Esophagus squamous epithelium (tissue), 5 donors: ENCODE measurements around the gene KCNS3. TPM values are rescaled to one million over a fixed set of nuclear protein-coding genes. Genes with fewer than 3 reads are reported as not detected.

ENCODE experiments used
- DNase-seq: peaks from one replicate; lab custom pipeline; 2025; lab: John Stamatoyannopoulos, UW
- H3K27ac ChIP-seq, 4 donors: fragments of 200-600 bp; sonication (generic); one replicate each; pipeline ENCODE4 v1.5.1; 2016 to 2019; ENCODE audit warnings: mild to moderate bottlenecking in 1 of 4
- H3K27me3 ChIP-seq, 4 donors: fragments of 200-600 bp; sonication (generic); 1 replicate in 3 of 4; 2 replicates in 1 of 4; pipeline versions ENCODE4 v1.5.1 to v1.6.0; 2017 to 2021; ENCODE audit warnings: antibody characterized with exemption in 1 of 4
- H3K36me3 ChIP-seq, 3 donors: fragments of 200-600 bp; sonication (generic); one replicate each; pipeline ENCODE4 v1.5.1; 2016 to 2019
- H3K4me1 ChIP-seq, 3 donors: fragments of 200-600 bp; sonication (generic); one replicate each; pipeline ENCODE4 v1.5.1; 2017 to 2019
- H3K4me3 ChIP-seq, 4 donors: fragments of 200-600 bp; sonication (generic); 1 replicate in 3 of 4; 2 replicates in 1 of 4; pipeline ENCODE4 v1.5.1; 2016 to 2019; ENCODE audit warnings: mild to moderate bottlenecking in 2 of 4, moderate library complexity in 1 of 4
- H3K9me3 ChIP-seq, 3 donors: fragments of 200-600 bp; sonication (generic); one replicate each; pipeline ENCODE4 v1.5.1; 2016 to 2019
- POLR2A ChIP-seq, 4 donors: fragments of 450-650 bp; IDR thresholded peaks; one replicate each; pipeline ENCODE4 v1.6.1; 2017; ENCODE audit warnings: antibody characterized with exemption in 4 of 4, mild to moderate bottlenecking in 4 of 4, moderate library complexity in 3 of 4
- WGBS, 2 donors: methylation state at CpG; one replicate each; pipeline ENCODE4 v1.1.5; 2018; 5-methylcytosine and 5-hydroxymethylcytosine counted together
- intact Hi-C: fragments of 100-400 bp; cut with DNase I; formaldehyde crosslinking; loops from one replicate; pipeline ENCODE4 v1.15.0; 2022
- total RNA-seq, 4 donors: library from RNA; depleted of rRNA; stranded (reverse); fragments of >200 nt; gene quantifications; one replicate each; pipeline ENCODE4 v1.1.0, GENCODE V29; 2016
- TF ChIP-seq, protein P1 (sequence below), 6 experiments: fragments of 450-650 bp in 4 of 6; fragments of 200-600 bp in 2 of 6; sonication (generic) in 2 of 6; IDR thresholded peaks; one replicate each; pipeline ENCODE4 v1.5.1; 2016 to 2019; ENCODE audit warnings: antibody characterized with exemption in 6 of 6, mild to moderate bottlenecking in 4 of 6, moderate library complexity in 4 of 6
- donor health status: DM: yes; HTN: yes; CAD: no.

Gene KCNS3
- total RNA-seq, 4 donors from 2014 or later: 8.6 to 33.5 (median 21.5) TPM

DNA sequence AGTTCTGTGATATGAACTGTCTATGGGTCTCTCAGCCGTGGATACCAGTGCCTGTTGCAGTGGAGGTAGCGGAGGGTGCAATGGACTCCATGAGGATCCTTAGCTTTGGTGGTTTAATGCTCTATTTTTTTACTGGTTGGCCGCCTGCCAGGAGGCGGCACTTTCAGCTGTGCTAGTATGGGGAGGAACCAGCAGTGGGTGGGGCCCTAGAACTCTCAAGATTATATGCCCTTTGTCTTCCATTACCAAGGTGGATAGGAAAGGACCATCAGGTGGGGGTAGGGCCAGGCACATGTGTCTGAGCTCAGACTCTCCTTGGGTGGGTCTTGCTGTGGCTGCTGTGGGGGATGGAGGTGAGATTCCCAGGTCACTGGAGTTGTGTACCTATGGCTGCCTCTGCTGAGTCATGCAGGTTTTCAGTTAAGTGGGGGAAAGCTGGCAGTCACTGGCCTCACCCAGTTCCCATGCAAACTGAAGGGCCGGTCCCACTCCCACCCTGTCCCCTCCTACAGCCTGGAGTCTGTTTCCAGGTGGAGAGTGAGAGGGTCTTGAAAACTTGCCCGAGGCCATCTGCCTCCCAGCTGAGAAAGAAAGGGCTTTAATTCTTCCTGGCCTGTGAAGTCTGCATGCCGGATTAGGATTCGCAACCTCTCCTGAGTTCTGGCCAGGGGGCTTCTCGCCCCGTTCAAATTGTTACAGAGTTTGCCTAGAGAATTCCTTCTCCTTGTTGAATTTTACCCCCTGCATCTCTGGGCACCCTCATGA lies 14.5 kb downstream of the KCNS3 start:
- peaks cover 0 to 21% (median 7%) of the 10 kb centered on the region in 3 donors for H3K4me1 ChIP-seq
- no peak for DNase-seq
- WGBS, 2 donors: 52 to 72% methylated on average over 3 to 6 of the region's 10 CpGs
- intact Hi-C loops: no loop called here
- no peaks in the 10 kb centered on the region for H3K27me3 ChIP-seq
- TF ChIP-seq, protein P1, sequence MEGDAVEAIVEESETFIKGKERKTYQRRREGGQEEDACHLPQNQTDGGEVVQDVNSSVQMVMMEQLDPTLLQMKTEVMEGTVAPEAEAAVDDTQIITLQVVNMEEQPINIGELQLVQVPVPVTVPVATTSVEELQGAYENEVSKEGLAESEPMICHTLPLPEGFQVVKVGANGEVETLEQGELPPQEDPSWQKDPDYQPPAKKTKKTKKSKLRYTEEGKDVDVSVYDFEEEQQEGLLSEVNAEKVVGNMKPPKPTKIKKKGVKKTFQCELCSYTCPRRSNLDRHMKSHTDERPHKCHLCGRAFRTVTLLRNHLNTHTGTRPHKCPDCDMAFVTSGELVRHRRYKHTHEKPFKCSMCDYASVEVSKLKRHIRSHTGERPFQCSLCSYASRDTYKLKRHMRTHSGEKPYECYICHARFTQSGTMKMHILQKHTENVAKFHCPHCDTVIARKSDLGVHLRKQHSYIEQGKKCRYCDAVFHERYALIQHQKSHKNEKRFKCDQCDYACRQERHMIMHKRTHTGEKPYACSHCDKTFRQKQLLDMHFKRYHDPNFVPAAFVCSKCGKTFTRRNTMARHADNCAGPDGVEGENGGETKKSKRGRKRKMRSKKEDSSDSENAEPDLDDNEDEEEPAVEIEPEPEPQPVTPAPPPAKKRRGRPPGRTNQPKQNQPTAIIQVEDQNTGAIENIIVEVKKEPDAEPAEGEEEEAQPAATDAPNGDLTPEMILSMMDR (IDR thresholded peaks at IDR 0.05): no peak
- no peak for TF ChIP-seq POLR2A (IDR thresholded peaks at IDR 0.05)
- no peak overlapping the region for H3K27ac ChIP-seq
- H3K9me3 ChIP-seq: no peaks in the 10 kb centered on the region
- no peak overlapping the region for H3K4me3 ChIP-seq
- no peaks in the 10 kb centered on the region for H3K36me3 ChIP-seq

DNA sequence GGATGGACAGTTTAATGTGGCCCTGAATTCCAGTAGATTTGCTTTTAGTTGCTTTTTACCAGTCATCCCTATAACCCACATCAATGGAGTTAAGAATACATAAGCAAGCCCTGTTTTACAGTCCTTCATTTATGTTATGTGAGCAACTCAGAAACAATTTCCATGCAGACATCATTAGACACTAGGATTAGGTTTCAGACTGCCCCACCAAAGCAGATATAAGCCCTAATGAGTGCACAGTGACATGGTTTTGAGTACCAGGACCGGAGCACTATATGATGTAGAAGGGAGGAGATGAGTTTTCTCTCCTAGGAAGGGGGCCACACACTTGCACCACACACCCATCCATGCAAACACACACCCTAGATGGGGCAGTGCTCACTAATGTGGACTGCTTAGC lies 15.5 kb downstream of the KCNS3 start:
- no peak for DNase-seq
- H3K4me1 ChIP-seq: peaks cover 0 to 21% (median 7%) of the 10 kb centered on the region in 3 donors
- TF ChIP-seq, protein P1 (IDR thresholded peaks at IDR 0.05): no peak
- no peak for TF ChIP-seq POLR2A (IDR thresholded peaks at IDR 0.05)
- H3K36me3 ChIP-seq: no peaks in the 10 kb centered on the region
- no peaks in the 10 kb centered on the region for H3K27me3 ChIP-seq
- 53 to 100% methylated on average over 1 of the region's 1 CpG for WGBS, 2 donors
- intact Hi-C loops: no loop called here
- no peaks in the 10 kb centered on the region for H3K9me3 ChIP-seq
- H3K4me3 ChIP-seq: no peak overlapping the region
- H3K27ac ChIP-seq: no peak overlapping the region

DNA sequence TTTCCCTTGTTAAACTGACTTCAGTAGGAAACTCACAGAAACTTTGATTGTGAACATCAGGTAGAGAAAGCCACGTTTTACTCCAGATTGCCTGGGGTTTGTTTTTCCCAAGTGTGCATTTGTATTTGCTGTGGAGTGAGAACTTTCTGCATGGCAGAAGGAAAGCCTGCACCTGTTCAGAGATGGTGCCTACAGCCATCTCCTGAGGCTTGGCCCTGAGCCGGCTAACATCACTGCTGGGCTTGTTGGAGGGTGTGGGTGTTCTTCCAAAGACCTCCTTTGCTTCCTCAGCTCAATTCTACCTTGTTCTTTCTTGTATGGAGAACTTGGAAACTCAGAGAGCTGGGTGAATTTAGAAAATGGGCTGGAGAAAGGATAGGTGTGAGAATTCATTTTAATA lies 16.1 kb downstream of the KCNS3 start:
- TF ChIP-seq POLR2A (IDR thresholded peaks at IDR 0.05): no peak
- TF ChIP-seq, protein P1 (IDR thresholded peaks at IDR 0.05): no peak
- peaks cover 0 to 22% (median 7%) of the 10 kb centered on the region in 3 donors for H3K4me1 ChIP-seq
- no peaks in the 10 kb centered on the region for H3K9me3 ChIP-seq
- no peak overlapping the region for H3K4me3 ChIP-seq
- no peak for DNase-seq
- intact Hi-C loops: no loop called here
- no peaks in the 10 kb centered on the region for H3K36me3 ChIP-seq
- no peaks in the 10 kb centered on the region for H3K27me3 ChIP-seq
- no peak overlapping the region for H3K27ac ChIP-seq
- 30 to 61% methylated on average over 2 of the region's 2 CpGs for WGBS, 2 donors

DNA sequence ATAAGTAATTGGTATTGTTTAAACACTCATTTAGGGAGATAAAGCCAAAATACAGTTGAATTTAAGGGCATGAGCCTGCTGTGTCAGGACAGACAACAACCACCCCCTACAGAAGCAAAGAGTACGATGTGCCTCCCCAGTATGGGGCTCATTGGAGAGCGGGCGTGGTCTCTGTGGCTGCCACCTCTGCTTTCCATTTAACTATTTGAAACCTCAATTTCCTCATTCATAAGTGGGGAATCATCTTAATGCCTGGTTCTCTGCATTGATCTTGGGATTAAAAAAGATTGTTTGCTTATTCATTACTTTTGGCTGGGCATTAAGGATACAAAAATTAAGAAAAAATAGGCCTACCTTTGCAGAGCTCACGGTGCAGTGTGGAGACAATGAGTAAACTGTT lies 21.4 kb downstream of the KCNS3 start:
- Histone ChIP-seq H3K9me3 (no peaks in the 10 kb centered on the region), H3K27ac (no peak overlapping the region), H3K4me1 (peaks cover 3 to 24% (median 15%) of the 10 kb centered on the region in 3 donors), H3K36me3 (no peaks in the 10 kb centered on the region), H3K4me3 (no peak overlapping the region), H3K27me3 (no peaks in the 10 kb centered on the region)
- 32 to 37% methylated on average over 4 of the region's 4 CpGs for WGBS, 2 donors
- no peak for TF ChIP-seq POLR2A (IDR thresholded peaks at IDR 0.05)
- TF ChIP-seq, protein P1 (IDR thresholded peaks at IDR 0.05): no peak
- intact Hi-C loops: no loop called here
- DNase-seq: no peak

DNA sequence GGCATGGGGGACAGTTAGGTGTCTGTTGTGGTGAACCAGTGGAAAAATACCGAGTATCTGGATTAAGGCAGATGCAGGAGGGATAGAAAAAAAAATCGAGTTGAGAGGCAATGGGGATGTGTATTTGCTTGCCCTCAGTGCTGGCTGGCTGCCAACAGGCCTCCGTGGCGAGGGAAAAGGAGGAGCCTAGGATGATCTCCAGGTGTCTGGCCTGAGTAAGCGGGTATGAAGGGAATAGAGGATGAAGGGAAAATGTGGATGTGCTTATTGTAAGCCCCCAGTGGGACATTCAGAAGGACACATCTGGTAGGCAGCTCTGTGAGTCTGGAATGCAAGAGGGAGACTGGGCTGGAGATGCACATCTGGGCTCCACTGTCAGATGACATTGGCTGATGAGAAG lies 22.8 kb downstream of the KCNS3 start:
- no peak for DNase-seq
- H3K9me3 ChIP-seq: no peaks in the 10 kb centered on the region
- H3K4me1 ChIP-seq: peaks cover 3 to 23% (median 15%) of the 10 kb centered on the region in 3 donors
- TF ChIP-seq, protein P1 (IDR thresholded peaks at IDR 0.05): no peak
- TF ChIP-seq POLR2A (IDR thresholded peaks at IDR 0.05): no peak
- intact Hi-C loops: no loop called here
- no peak overlapping the region for H3K4me3 ChIP-seq
- no peaks in the 10 kb centered on the region for H3K36me3 ChIP-seq
- 16 to 33% methylated on average over 5 of the region's 5 CpGs for WGBS, 2 donors
- no peaks in the 10 kb centered on the region for H3K27me3 ChIP-seq
- H3K27ac ChIP-seq: no peak overlapping the region
